Kidney (tissue), 14 donors: ENCODE data around the gene CCBE1. TPM values are rescaled to one million over a fixed set of nuclear protein-coding genes. Genes with fewer than 3 reads are reported as not detected.

Experiments used
- DNase-seq, 5 donors: peaks; one replicate each; pipeline ENCODE4 v3.0.0-alpha.2; 2013 to 2020
- FAIRE-seq: peaks from 2 replicates; lab custom pipeline; 2012; peaks lifted over from hg19 to GRCh38; lab: Jason Lieb, UNC
- H3K27ac ChIP-seq, 2 donors: one replicate each; pipeline ENCODE4 v1.7.0; 2013; ENCODE audit warnings: low read depth in 2 of 2, low read length in 2 of 2, inconsistent platforms in 1 of 2
- H3K27me3 ChIP-seq: one replicate; pipeline ENCODE4 v1.7.1; 2013; ENCODE audit warnings: low read length, inconsistent platforms; ENCODE audit not compliant: control insufficient read depth, insufficient read depth
- H3K36me3 ChIP-seq, 3 donors: one replicate each; pipeline versions ENCODE4 v1.7.0 to v1.7.1; 2013; ENCODE audit warnings: low read length in 3 of 3, control low read depth in 1 of 3, inconsistent platforms in 1 of 3; ENCODE audit not compliant: insufficient read depth in 3 of 3, control insufficient read depth in 2 of 3
- H3K4me1 ChIP-seq, 3 donors: one replicate each; pipeline versions ENCODE4 v1.7.0 to v1.7.1; 2013; ENCODE audit warnings: low read length in 3 of 3, inconsistent platforms in 1 of 3, low read depth in 1 of 3; ENCODE audit not compliant: control insufficient read depth in 2 of 3, insufficient read depth in 2 of 3
- H3K4me3 ChIP-seq, 3 donors: one replicate each; pipeline versions ENCODE4 v1.7.0 to v1.8.1; 2013; ENCODE audit warnings: low read length in 3 of 3, control low read depth in 1 of 3, inconsistent platforms in 1 of 3
- H3K9ac ChIP-seq, 3 donors: one replicate each; pipeline versions ENCODE4 v1.7.0 to v1.7.1; 2013; ENCODE audit warnings: low read length in 3 of 3, control low read depth in 1 of 3, inconsistent platforms in 1 of 3
- H3K9me3 ChIP-seq, 3 donors: one replicate each; pipeline versions ENCODE4 v1.7.0 to v1.7.1; 2013; ENCODE audit warnings: low read length in 3 of 3, control low read depth in 1 of 3, inconsistent platforms in 1 of 3; ENCODE audit not compliant: control insufficient read depth in 2 of 3, insufficient read depth in 1 of 3
- intact Hi-C: fragments of 100-400 bp; cut with DNase I; formaldehyde crosslinking; loops from one replicate; pipeline ENCODE4 v1.11.1; 2022
- polyA plus RNA-seq: library from polyadenylated mRNA; stranded (reverse); fragments of 350-450 nt; fragmentation: Illumina TruSeq; extraction: RNeasy Lipid Tissue Mini Kit (QIAGEN cat#74804); gene quantifications from one replicate; pipeline ENCODE4 v1.2.3, GENCODE V29; 2014; ENCODE audit warnings: low read depth, low replicate concordance; ENCODE audit not compliant: insufficient read depth
- total RNA-seq: library from RNA; stranded (reverse); fragmentation: NEBNext Ultra II Directional; extraction: Animal tissue kit (Norgen Biotek cat#: 25700); gene quantifications from one replicate; pipeline ENCODE4 v1.2.1, GENCODE V29; 2021
- TF ChIP-seq, protein P1 (sequence below): IDR thresholded peaks from 3 replicates; pipeline ENCODE4 v1.5.1; 2012; ENCODE audit warnings: mild to moderate bottlenecking, moderate library complexity, borderline replicate concordance; ENCODE audit not compliant: insufficient read depth; ENCODE audit errors: extremely low read depth
- donor health status: control.
- donor health status: control.
- donor health status: control.
- donor health status: control.
- donor health status: control.
- donor health status: DM: yes; HTN: yes; CAD: no.
- donor health status: Normal renal cell carcinoma (clear cell type).

Gene CCBE1
- total and polyA plus RNA-seq, 2 donors from 2014 or later, result 1.8 to 2.2 TPM

DNA sequence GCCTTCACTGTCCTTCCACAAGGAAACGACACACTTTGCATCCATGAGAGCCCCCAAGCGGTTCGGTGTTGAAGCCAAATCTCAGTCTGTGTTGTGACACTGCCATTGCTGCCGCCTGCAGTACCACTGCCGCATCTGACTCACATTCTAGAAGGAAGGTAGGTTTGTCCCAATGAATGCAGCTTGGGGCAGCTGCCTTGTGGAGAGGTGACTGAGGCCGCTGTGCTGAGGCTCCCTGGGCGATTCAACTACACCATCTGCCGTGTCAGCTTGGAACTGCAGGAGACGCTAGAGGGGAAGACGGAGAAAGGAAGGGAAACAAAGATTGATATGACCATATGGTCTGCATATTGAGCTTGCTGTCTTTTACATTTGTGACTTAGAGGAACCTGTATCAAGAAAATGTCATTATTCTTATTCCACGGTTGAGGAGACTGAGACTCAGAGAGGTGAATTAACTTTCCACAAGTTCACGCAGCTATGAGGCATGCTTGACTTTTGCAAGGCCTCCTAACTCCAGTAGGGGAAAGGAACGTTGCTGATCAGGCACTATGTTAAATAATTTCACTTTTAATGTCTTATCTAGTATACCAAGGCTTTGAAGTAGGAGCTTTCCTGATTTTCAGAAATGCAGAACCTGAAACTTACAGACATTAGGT lies 294.7 kb downstream of the CCBE1 start:
- Histone ChIP-seq H3K4me3 (no peak overlapping the region), H3K4me1 (no peaks in the 10 kb centered on the region), H3K36me3 (no peaks in the 10 kb centered on the region), H3K9ac (no peak overlapping the region), H3K27me3 (no peaks in the 10 kb centered on the region), H3K9me3 (no peaks in the 10 kb centered on the region), H3K27ac (no peak overlapping the region)
- intact Hi-C loops, result no loop called here
- TF ChIP-seq, protein P1, sequence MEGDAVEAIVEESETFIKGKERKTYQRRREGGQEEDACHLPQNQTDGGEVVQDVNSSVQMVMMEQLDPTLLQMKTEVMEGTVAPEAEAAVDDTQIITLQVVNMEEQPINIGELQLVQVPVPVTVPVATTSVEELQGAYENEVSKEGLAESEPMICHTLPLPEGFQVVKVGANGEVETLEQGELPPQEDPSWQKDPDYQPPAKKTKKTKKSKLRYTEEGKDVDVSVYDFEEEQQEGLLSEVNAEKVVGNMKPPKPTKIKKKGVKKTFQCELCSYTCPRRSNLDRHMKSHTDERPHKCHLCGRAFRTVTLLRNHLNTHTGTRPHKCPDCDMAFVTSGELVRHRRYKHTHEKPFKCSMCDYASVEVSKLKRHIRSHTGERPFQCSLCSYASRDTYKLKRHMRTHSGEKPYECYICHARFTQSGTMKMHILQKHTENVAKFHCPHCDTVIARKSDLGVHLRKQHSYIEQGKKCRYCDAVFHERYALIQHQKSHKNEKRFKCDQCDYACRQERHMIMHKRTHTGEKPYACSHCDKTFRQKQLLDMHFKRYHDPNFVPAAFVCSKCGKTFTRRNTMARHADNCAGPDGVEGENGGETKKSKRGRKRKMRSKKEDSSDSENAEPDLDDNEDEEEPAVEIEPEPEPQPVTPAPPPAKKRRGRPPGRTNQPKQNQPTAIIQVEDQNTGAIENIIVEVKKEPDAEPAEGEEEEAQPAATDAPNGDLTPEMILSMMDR, result peak; percentile 87
- FAIRE-seq (peak; percentile 70), DNase-seq (peak; percentile 84 to 95 (median 91))

DNA sequence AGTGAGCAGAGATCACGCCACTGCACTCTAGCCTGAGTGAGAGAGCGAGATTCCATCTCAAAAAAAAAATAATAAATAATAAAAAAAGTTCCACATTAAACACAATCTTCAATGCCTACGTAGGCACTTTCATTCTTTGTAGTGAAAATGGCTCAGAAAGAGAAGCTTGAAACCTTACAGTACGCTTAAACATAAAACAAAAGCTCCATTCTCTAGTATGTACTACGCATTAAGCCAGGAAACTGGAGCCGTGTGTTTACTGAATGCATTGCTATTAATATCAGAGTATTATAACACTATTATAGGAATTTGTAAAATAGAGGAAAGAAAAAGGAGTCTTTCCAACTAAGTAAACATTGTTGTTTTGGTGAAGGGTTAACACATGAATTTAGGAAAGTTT lies 296.8 kb downstream of the CCBE1 start:
- no peaks in the 10 kb centered on the region for H3K27me3 ChIP-seq
- TF ChIP-seq, protein P1, result no peak
- no peaks in the 10 kb centered on the region for H3K4me1 ChIP-seq
- H3K36me3 ChIP-seq, result no peaks in the 10 kb centered on the region
- no peak overlapping the region for H3K27ac ChIP-seq
- intact Hi-C loops, result no loop called here
- no peak for DNase-seq
- no peak for FAIRE-seq
- no peaks in the 10 kb centered on the region for H3K9me3 ChIP-seq
- no peak overlapping the region for H3K4me3 ChIP-seq
- no peak overlapping the region for H3K9ac ChIP-seq

DNA sequence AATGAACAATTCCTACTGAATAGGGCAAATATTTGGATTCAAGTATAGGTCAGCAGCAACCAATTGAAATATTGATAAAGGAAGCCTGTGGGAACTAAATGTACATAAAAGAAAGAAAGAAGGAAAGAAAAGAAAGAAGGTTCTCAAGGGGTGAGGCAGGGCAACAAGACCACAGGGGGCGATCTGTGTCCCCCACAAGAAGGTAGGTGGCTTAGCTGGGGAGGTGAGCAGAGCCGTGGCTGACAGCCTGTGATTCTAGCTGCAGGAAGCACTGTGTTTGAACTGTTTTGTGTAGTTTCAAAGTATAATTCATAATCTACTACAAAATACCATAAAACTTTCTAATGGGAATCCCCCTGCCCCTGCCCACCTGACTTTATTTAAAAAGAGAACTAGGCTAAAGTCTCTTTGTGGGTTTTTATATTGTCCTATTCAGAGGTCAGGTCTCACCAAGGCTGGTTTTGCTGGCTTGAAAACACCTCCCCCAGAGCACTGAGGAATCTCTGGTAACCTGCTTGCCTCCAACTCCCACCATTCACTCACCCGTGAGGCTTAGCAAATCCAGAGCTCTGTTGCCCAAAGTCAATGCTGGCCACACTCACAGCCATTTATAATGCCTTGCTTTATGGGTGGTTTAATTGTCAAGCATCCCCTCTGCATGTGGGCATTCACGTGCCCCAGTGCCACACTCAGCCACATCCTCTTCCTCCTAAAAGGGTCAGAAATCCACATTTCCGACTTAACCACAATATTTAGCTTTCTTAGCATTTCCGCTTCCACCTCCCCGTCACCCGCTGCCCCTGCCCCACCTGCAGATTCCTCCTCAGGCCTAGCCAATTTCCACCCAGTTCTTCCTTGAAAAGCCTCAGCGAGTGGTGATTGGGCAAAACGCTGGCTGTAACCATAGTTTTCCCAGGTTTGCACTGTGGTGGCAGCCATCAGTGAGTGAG lies 301.7 kb downstream of the CCBE1 start:
- no peak overlapping the region for H3K9ac ChIP-seq
- FAIRE-seq (no peak), DNase-seq (no peak)
- intact Hi-C loops, result loop anchor here (10.0 kb wide), 1 partner anchor 81 kb away; the partner anchor contains the start of gene CPLX4
- TF ChIP-seq, protein P1, result no peak
- H3K9me3 ChIP-seq, result no peaks in the 10 kb centered on the region
- no peaks in the 10 kb centered on the region for H3K27me3 ChIP-seq
- no peak overlapping the region for H3K27ac ChIP-seq
- H3K36me3 ChIP-seq, result no peaks in the 10 kb centered on the region
- H3K4me3 ChIP-seq, result no peak overlapping the region
- no peaks in the 10 kb centered on the region for H3K4me1 ChIP-seq
